ENCODE results near the gene TBC1D14.

- TF ChIP-seq CTCF (IDR thresholded peaks at IDR 0.05; ENCODE audit: insufficient read depth, low read length, poor library complexity, severe bottlenecking) (no peak), EZH2phosphoT487 (conservative IDR thresholded peaks at IDR 0.05; ENCODE audit: low read length) (no peak)
These were observed 32.7 kb downstream of the TBC1D14 start for GRCh38 chr4:6942238-6942800.

Data from SU-DHL-6 (cell line).